ENCODE results near the gene ZSCAN2.

Gene ZSCAN2

GRCh38 chr15:84603630-84604379 is 3.0 kb downstream of the ZSCAN2 start:
- H3K9me3 ChIP-seq (ENCODE audit: severe bottlenecking): no peaks in the 10 kb centered on the region
- no peak overlapping the region for H3K27ac ChIP-seq
- no peak for DNase-seq
- H3K4me3 ChIP-seq (ENCODE audit: low read depth, low read length): no peak overlapping the region
- H3K36me3 ChIP-seq: peaks cover 45% of the 10 kb centered on the region
- H3K27me3 ChIP-seq (ENCODE audit: insufficient read depth, low read depth, severe bottlenecking): no peaks in the 10 kb centered on the region
- no peak for TF ChIP-seq CTCF (IDR thresholded peaks at IDR 0.05; ENCODE audit: low read depth, low read length)

DNA sequence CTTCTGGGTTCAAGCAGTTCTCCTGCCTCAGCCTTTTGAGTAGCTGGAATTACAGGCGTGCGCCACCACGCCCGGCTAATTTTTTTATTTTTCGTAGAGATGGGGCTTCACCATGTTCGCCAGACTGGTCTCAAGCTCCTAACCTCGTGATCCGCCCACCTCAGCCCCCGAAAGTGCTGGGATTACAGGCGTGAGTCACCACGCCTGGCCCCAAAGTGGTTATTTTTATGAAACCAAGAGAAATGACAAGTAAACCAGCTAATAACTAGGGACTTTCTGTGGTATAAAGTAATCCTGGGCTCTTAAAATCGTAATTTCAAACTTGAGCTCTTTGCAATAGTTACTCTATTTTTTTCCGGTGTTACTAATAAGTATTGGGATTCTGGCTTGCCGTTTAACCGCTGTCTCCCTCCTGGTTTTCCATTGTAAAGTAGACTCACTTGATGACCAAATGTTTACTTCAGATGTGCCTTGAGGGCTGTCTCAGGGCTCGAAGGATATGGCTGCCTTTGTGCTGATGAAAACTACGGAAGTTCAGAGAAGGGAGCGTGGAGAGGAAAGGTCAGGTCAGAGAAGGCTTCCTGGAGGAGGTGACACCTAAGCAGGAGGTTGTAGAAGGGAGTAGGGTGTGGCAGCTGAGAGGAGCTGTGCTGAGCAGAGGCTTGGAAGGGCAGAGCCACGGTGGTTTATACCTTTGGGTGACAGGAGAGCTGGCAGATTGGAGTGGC is 4.2 kb downstream of the ZSCAN2 start:
- no peak for DNase-seq
- no peak for TF ChIP-seq CTCF (IDR thresholded peaks at IDR 0.05; ENCODE audit: low read depth, low read length)
- Histone ChIP-seq H3K27me3 (ENCODE audit: insufficient read depth, low read depth, severe bottlenecking) (no peaks in the 10 kb centered on the region), H3K36me3 (peaks cover 55% of the 10 kb centered on the region), H3K9me3 (ENCODE audit: severe bottlenecking) (no peaks in the 10 kb centered on the region), H3K27ac (no peak overlapping the region), H3K4me3 (ENCODE audit: low read depth, low read length) (no peak overlapping the region)

GRCh38 chr15:84605554-84605882 is 4.7 kb downstream of the ZSCAN2 start:
- H3K4me3 ChIP-seq (ENCODE audit: low read depth, low read length): no peak overlapping the region
- H3K36me3 ChIP-seq: peaks cover 57% of the 10 kb centered on the region
- no peak overlapping the region for H3K27ac ChIP-seq
- no peaks in the 10 kb centered on the region for H3K9me3 ChIP-seq (ENCODE audit: severe bottlenecking)
- TF ChIP-seq CTCF (IDR thresholded peaks at IDR 0.05; ENCODE audit: low read depth, low read length): no peak
- no peak for DNase-seq
- H3K27me3 ChIP-seq (ENCODE audit: insufficient read depth, low read depth, severe bottlenecking): no peaks in the 10 kb centered on the region

DNA sequence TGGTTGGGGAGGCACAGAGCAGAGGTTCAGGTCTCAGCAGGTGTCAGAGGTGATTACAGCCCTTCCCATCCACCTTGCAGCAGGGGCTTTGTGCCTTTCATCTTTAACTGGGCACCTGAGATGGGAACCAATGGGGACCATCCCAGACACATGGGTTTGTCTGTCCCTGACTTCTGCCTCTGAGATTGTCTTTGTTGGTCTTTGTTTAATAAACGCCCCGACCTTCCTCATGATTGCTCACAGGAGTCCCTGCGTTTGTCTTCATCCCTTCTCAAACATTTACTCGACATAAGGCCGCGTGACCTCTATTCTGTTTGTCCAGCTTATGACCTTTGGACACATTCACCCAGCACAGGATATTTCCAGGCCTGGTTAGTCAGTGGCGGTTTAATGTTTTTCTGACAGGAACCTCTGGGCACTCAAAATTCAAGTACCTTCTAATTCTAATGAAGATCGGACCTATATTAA is 5.9 kb downstream of the ZSCAN2 start:
- DNase-seq: no peak
- Histone ChIP-seq H3K27ac (no peak overlapping the region), H3K4me3 (ENCODE audit: low read depth, low read length) (no peak overlapping the region), H3K9me3 (ENCODE audit: severe bottlenecking) (no peaks in the 10 kb centered on the region), H3K27me3 (ENCODE audit: insufficient read depth, low read depth, severe bottlenecking) (no peaks in the 10 kb centered on the region), H3K36me3 (peaks cover 65% of the 10 kb centered on the region)
- no peak for TF ChIP-seq CTCF (IDR thresholded peaks at IDR 0.05; ENCODE audit: low read depth, low read length)

DNA sequence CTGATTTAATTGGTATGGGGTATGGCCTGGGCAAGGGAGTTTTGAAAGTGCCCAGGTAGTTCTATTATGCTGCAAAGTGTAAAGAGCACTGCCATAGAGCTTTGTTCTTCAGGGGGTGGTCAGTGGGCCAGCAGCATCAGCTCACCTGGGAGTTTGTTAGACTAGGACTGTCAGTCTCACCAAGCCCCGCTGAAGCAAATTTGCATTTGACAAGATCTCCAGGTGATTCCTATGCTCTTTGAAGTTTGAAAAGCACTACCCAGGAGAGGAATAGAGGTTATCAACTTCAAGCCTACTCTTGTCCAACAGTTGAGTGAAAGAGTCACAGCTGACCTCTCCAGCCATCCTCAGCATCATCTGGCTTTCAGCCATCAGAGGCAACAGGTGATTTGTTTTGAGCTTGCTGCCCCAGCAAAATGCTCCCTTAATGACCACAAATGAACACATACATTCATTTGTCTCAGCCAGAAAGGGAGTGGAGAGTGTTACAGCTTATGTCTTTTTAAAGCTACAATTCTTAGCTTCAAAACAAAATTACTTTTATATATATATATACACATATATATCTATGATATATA is 8.0 kb downstream of the ZSCAN2 start:
- Histone ChIP-seq H3K27ac (no peak overlapping the region), H3K36me3 (peaks cover 62% of the 10 kb centered on the region), H3K9me3 (ENCODE audit: severe bottlenecking) (no peaks in the 10 kb centered on the region), H3K4me3 (ENCODE audit: low read depth, low read length) (no peak overlapping the region), H3K27me3 (ENCODE audit: insufficient read depth, low read depth, severe bottlenecking) (no peaks in the 10 kb centered on the region)
- no peak for TF ChIP-seq CTCF (IDR thresholded peaks at IDR 0.05; ENCODE audit: low read depth, low read length)
- no peak for DNase-seq

All from WERI-Rb-1 (cell line).